Measurements from ENCODE around the gene ARCN1. TPM values are rescaled to one million over a fixed set of nuclear protein-coding genes. Genes with fewer than 3 reads are reported as not detected.
"Not testable (repeated sequence)": the region's sequence is repeated elsewhere in the genome, so short reads cannot be mapped to it uniquely, and the experiment has no call there.

The ARCN1 gene
- total RNA-seq, 4 donors from 2014 or later, result 48.7 to 78.7 (median 65.4) TPM

GRCh38 chr11:118597556-118597955, 25.3 kb downstream of the ARCN1 start:
- Histone ChIP-seq H3K9me3 (no peaks in the 10 kb centered on the region), H3K27ac (no peak overlapping the region), H3K4me3 (no peak overlapping the region), H3K36me3 (peaks cover 4 to 96% of the 10 kb centered on the region in 2 donors), H3K4me1 (peaks cover 3 to 6% of the 10 kb centered on the region in 2 donors), H3K27me3 (no peaks in the 10 kb centered on the region)
- ATAC-seq, result no peak
- no peak for TF ChIP-seq CTCF (IDR thresholded peaks at IDR 0.05 in 4 of 5, conservative IDR thresholded peaks at IDR 0.05 in 1 of 5)
- TF ChIP-seq POLR2A (IDR thresholded peaks at IDR 0.05), result no peak
- DNase-seq, result no peak
- in situ Hi-C loops (cut with MboI; ENCODE audit: low sequenced_read_pairs in 4 of 4), result loop anchor here in 2 of 4 donors (10.0 kb wide), 1 partner anchor 57 kb away; no protein-coding TSS in a partner anchor
- intact Hi-C loops (cut with DNase I; ENCODE audit: low total_unique reads), result no loop called here

- Histone ChIP-seq H3K27me3 (no peaks in the 10 kb centered on the region), H3K36me3 (peaks cover 4 to 49% of the 10 kb centered on the region in 2 donors), H3K9me3 (no peaks in the 10 kb centered on the region), H3K4me1 (peaks cover 0 to 12% of the 10 kb centered on the region in 2 donors), H3K27ac (peak overlapping the region; percentile 1 to 91 (median 20)), H3K4me3 (no peak overlapping the region)
- no peak for TF ChIP-seq CTCF (IDR thresholded peaks at IDR 0.05 in 4 of 5, conservative IDR thresholded peaks at IDR 0.05 in 1 of 5)
- TF ChIP-seq POLR2A (IDR thresholded peaks at IDR 0.05), result no peak
- in situ Hi-C loops (cut with MboI; ENCODE audit: low sequenced_read_pairs in 4 of 4) (no loop called here), intact Hi-C loops (cut with DNase I; ENCODE audit: low total_unique reads) (no loop called here)
- ATAC-seq (no peak), DNase-seq (no peak)
Observed at GRCh38 chr11:118602331-118602730, 30.1 kb downstream of the ARCN1 start.

GRCh38 chr11:118603709-118604108, 31.5 kb downstream of the ARCN1 start:
- H3K27me3 ChIP-seq; DNase-seq; ATAC-seq; in situ Hi-C loops (cut with MboI; ENCODE audit: low sequenced_read_pairs in 4 of 4); H3K9me3 ChIP-seq; intact Hi-C loops (cut with DNase I; ENCODE audit: low total_unique reads); H3K4me3 ChIP-seq: not testable (repeated sequence)
- H3K36me3 ChIP-seq, result peaks cover 4 to 37% of the 10 kb centered on the region in 2 donors
- peak overlapping the region; percentile 52 to 91 (median 60) for H3K27ac ChIP-seq
- H3K4me1 ChIP-seq, result peaks cover 0 to 12% of the 10 kb centered on the region in 2 donors

- TF ChIP-seq POLR2A (IDR thresholded peaks at IDR 0.05) (no peak), CTCF (IDR thresholded peaks at IDR 0.05 in 4 of 5, conservative IDR thresholded peaks at IDR 0.05 in 1 of 5) (no peak)
- Histone ChIP-seq H3K4me1 (peaks cover 0 to 12% of the 10 kb centered on the region in 2 donors), H3K27ac (peak overlapping the region; percentile 52 to 91 (median 60)), H3K4me3 (no peak overlapping the region), H3K27me3 (no peaks in the 10 kb centered on the region), H3K9me3 (no peaks in the 10 kb centered on the region), H3K36me3 (peaks cover 4 to 28% of the 10 kb centered on the region in 2 donors)
- intact Hi-C loops (cut with DNase I; ENCODE audit: low total_unique reads), result no loop called here
- no peak for ATAC-seq
- no peak for DNase-seq
- in situ Hi-C loops (cut with MboI; ENCODE audit: low sequenced_read_pairs in 4 of 4), result no loop called here
Observed at GRCh38 chr11:118604566-118604965, 32.4 kb downstream of the ARCN1 start.

- Histone ChIP-seq H3K27ac (peak overlapping the region; percentile 67 to 91 (median 81)), H3K4me1 (peaks cover 0 to 12% of the 10 kb centered on the region in 2 donors), H3K9me3 (no peaks in the 10 kb centered on the region), H3K27me3 (no peaks in the 10 kb centered on the region), H3K36me3 (peaks cover 0 to 21% of the 10 kb centered on the region in 2 donors), H3K4me3 (no peak overlapping the region)
- TF ChIP-seq POLR2A (IDR thresholded peaks at IDR 0.05) (peak in 1 of 2 donors; percentile 49), CTCF (IDR thresholded peaks at IDR 0.05 in 4 of 5, conservative IDR thresholded peaks at IDR 0.05 in 1 of 5) (no peak)
- DNase-seq, result peak; percentile 60 to 79
- in situ Hi-C loops (cut with MboI; ENCODE audit: low sequenced_read_pairs in 4 of 4) (no loop called here), intact Hi-C loops (cut with DNase I; ENCODE audit: low total_unique reads) (no loop called here)
- peak; percentile 40 to 53 for ATAC-seq
Observed at GRCh38 chr11:118605116-118605867, 33.1 kb downstream of the ARCN1 start.
